ENCODE data around the gene SCNN1A. TPM values are rescaled to one million over a fixed set of nuclear protein-coding genes. Genes with fewer than 3 reads are reported as not detected.
A peak's percentile ranks its signal among the peaks of the same experiment; 100 is the strongest.

Gene SCNN1A
- total RNA-seq (2014; rRNA removed; shearing (Covaris generic)): 28.7 and 67.9 TPM in 2 replicates

- peak; percentile 39 for DNase-seq (ENCODE audit: low spot score)
- in situ Hi-C loops (cut with HindIII; ENCODE audit: low sequenced_read_pairs): no loop called here
Measured at GRCh38 chr12:6375269-6376078, at the start of gene SCNN1A. SCNN1A (minus strand) TSS chr12:6375563; CDS start chr12:6374783, 780 bp downstream.

DNA sequence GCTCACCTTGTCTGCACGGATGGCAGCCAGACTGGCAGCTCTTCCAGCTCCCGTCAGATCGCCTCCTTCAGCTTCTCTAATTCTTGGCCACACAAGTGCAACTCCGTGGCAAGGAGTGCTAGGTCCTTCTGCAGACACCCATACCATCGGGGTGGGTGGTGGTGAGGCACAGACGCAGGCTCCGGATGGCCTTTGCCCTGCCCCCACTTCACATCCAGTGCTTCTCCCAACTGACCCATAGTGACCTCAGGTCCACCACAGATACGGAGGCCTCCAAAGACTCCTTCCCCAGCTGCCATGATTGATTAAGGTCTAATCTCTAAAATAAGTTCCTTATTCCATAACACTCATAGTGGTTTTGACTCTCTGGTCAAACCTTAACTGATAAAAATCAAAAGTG, 49.5 kb upstream of the SCNN1A start:
- in situ Hi-C loops (cut with HindIII; ENCODE audit: low sequenced_read_pairs): no loop called here

DNA sequence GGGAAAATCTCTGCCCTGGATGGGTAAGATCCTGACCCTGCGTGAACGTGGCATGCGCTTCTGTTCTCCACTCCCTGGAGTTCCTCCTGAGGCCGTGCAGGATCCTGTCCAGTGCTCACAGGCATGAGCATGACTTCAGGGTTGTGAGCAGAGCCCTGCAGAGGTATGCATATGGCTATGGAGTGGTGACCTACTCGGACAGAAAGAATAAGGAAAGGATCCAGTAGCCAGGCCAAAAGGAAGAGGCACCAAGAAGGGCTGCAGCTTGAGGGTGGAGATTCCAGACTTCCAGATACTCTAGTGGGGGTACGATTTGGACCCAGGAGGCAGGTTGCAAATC, 48.6 kb upstream of the SCNN1A start:
- peak; percentile 25 for DNase-seq (ENCODE audit: low spot score)
- in situ Hi-C loops (cut with HindIII; ENCODE audit: low sequenced_read_pairs): no loop called here

More for the DNA sequence above, 49.5 kb upstream of the SCNN1A start:
- DNase-seq (ENCODE audit: low spot score): no peak

- in situ Hi-C loops (cut with HindIII; ENCODE audit: low sequenced_read_pairs): no loop called here
- peak; percentile 88 for DNase-seq (ENCODE audit: low spot score)
Measured at GRCh38 chr12:6423267-6424007, 48.1 kb upstream of the SCNN1A start.

GRCh38 chr12:6420364-6420763, 45.0 kb upstream of the SCNN1A start:
- DNase-seq (ENCODE audit: low spot score): no peak
- in situ Hi-C loops (cut with HindIII; ENCODE audit: low sequenced_read_pairs): no loop called here

DNA sequence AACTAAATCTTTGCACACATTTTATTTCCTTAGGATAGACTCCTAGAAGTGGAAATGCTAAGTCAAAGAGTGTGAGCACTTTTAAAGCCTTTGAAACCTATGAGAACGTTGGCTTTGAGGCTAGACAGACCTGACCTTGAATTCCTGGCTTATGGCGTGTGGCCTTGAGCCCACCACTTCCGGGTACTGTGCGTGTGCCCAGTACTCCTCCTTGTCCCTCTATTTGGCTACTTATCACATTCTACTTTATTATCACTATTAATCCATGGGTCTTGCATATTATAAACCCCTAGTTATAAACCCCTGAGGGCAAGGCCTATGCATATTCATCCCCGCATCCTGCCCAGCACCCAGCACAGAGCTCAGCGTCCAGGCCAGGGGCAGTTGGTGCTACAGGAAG, 43.4 kb upstream of the SCNN1A start:
- in situ Hi-C loops (cut with HindIII; ENCODE audit: low sequenced_read_pairs): no loop called here
- DNase-seq (ENCODE audit: low spot score): no peak

DNA sequence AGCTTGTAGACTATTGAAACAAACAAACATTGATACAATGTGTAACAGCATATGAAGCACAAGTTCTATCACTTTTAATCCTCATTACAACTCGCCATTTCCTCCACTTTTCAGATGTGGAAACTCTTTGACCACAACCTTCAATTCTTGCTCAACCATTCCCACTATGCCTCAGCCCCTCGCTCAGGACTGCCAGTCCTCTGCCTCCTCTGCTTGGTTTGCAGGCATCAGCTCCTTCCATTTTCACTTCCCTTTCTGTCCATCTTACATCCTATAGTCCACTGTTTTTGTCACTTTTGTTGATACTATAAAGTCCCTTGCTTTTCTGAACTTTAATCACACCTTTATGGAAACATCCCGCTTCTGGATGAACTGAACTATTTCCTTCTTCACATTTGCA, 41.2 kb upstream of the SCNN1A start:
- no peak for DNase-seq (ENCODE audit: low spot score)
- in situ Hi-C loops (cut with HindIII; ENCODE audit: low sequenced_read_pairs): no loop called here

DNA sequence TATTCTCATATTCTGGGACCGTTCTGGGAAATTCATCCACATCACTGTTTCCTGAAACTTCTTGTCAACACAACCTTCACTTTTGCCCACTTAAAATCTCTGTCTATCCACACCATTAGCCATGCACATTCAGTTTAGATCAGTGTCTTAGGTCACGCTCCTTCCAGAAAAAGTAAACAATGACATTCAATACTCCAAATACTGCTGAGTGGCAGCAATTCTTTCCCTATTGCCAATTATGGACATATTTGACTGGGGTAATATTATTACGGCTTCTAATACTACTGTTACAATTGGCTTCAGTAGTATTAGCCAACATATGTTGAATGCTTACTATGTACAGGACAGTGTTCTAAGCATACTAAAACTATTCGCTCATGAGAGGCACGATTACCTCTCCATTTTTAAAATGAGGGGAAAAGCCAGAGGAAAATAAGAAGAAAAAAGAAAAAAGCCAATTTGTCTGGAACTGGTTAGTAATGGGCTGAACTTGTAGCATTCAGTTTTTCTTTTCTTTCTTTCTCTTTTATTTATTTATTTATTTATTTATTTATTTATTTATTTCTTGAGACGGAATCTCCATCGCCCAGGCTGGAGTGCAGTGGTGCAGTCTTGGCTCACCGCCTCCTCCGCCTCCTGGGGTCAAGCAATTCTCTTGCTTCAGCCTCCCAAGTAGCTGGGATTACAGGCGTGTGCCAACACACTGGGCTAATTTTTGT, 32.0 kb upstream of the SCNN1A start:
- no peak for DNase-seq (ENCODE audit: low spot score)
- in situ Hi-C loops (cut with HindIII; ENCODE audit: low sequenced_read_pairs): no loop called here

- in situ Hi-C loops (cut with HindIII; ENCODE audit: low sequenced_read_pairs): no loop called here
- DNase-seq (ENCODE audit: low spot score): no peak
Measured at GRCh38 chr12:6405963-6406362, 30.6 kb upstream of the SCNN1A start.

GRCh38 chr12:6404390-6404789, 29.0 kb upstream of the SCNN1A start:
- DNase-seq (ENCODE audit: low spot score): no peak
- in situ Hi-C loops (cut with HindIII; ENCODE audit: low sequenced_read_pairs): no loop called here

DNA sequence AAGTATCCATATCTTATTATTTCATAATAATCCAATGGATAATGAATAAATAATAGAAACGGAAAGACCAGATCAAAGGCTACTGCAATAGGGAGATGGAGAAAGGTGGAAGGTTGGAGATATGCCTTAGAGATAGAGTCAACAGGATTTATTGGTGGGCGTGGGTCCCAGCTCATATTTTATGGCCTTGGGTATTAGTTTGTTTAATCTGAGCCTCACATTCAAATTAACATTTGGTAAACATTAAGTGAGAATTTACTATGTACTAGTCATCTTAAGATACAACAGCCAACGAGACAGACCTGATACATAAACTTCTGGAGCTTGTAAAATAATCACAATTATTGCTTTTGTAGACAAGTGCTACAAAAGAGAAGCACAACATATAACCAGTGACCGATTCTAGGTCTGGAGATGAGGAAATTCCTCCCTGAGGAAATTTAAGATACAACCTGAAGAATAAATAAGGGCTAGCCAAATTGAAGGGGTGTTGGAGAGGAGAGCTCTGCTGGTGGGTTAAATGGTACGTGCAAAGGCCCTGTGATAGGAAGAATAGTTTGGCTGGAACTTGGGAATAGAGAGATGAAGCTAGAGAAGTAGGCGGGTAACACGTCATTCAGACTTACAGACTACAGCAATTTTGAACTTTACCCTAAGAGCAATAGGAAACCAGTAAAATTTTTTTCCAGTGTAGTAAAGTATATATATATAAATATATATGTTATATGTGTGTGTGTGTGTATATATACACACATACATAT, 24.7 kb upstream of the SCNN1A start:
- DNase-seq (ENCODE audit: low spot score): no peak
- in situ Hi-C loops (cut with HindIII; ENCODE audit: low sequenced_read_pairs): no loop called here

DNA sequence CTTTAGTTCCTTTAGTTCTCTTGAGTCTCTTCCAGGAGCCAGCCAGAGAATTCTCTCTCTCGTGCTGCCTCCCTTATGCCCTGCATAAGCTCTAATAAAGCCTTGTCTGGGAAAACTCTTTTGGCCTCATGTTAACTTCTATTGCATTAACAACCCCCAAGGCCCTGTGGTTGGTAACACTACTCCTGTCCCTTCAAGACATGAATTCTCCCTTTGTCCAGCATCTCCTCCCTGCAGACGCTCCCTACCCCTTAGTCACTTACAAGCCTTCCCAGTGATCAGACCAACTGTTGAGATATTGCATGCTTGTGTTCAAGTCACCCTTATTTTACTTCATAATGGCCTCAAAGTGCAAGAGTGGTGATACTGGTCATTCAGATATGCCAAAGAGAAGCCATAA, 20.7 kb upstream of the SCNN1A start:
- DNase-seq (ENCODE audit: low spot score): no peak
- in situ Hi-C loops (cut with HindIII; ENCODE audit: low sequenced_read_pairs): no loop called here

GRCh38 chr12:6394398-6394797, 19.0 kb upstream of the SCNN1A start:
- in situ Hi-C loops (cut with HindIII; ENCODE audit: low sequenced_read_pairs): no loop called here

DNA sequence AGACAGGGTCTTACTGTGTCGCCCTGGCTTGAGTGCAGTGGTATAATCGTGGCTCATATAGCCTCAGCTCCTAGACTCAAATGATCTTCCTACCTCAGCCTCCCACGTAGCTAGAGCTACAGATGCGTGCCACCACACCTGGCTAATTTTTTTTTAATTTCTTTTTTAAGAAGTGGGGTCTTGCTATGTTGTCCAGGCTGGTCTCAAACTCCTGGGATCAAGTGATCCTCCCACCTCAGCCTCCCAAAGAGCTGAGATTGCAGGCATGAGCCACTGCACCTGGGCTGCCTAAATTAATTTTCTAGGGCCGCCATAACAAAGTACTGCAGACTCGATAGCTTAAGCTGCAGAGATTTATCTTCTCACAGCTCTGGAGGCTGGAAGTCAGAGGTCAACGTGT, 17.7 kb upstream of the SCNN1A start:
- DNase-seq (ENCODE audit: low spot score): no peak
- in situ Hi-C loops (cut with HindIII; ENCODE audit: low sequenced_read_pairs): no loop called here

More at GRCh38 chr12:6394398-6394797, 19.0 kb upstream of the SCNN1A start:
- DNase-seq (ENCODE audit: low spot score): peak; percentile 2

- in situ Hi-C loops (cut with HindIII; ENCODE audit: low sequenced_read_pairs): no loop called here
- no peak for DNase-seq (ENCODE audit: low spot score)
Measured at GRCh38 chr12:6392504-6392903, 17.1 kb upstream of the SCNN1A start.

- in situ Hi-C loops (cut with HindIII; ENCODE audit: low sequenced_read_pairs): no loop called here
- no peak for DNase-seq (ENCODE audit: low spot score)
Measured at GRCh38 chr12:6391013-6391412, 15.7 kb upstream of the SCNN1A start.

DNA sequence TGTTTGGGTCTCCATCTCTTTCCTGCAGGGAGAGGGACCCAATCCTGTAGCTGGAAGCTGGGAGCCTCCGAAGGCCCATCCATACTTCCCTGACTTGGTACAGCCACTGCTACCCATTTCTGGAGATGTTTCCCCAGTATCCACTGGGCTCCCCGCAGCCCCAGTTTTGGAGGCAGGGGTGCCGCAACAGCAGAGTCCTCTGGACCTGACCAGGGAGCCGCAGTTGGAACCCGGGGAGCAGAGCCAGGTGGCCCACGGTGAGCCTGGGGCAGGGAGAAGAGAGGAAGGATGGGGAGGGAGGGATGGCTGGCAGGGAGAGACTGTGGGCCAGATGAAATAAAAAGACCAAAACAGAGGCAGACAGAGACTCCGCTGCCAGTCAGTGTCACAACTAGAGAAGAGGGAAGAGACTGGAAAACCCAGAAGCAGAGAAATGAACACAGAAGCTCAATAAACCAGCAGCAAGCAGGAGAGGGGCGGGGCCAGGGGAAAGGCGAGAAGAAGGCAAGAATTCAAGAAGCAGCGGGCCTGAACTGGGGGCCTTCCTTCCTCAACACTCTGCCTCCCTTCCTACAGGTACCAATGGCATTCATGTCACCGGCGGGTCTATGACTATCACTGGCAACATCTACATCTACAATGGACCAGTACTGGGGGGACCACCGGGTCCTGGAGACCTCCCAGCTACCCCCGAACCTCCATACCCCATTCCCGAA, 14.9 kb upstream of the SCNN1A start:
- DNase-seq (ENCODE audit: low spot score): no peak
- in situ Hi-C loops (cut with HindIII; ENCODE audit: low sequenced_read_pairs): no loop called here

GRCh38 chr12:6387541-6387940, 12.2 kb upstream of the SCNN1A start:
- no peak for DNase-seq (ENCODE audit: low spot score)

GRCh38 chr12:6386491-6386890, 11.1 kb upstream of the SCNN1A start:
- in situ Hi-C loops (cut with HindIII; ENCODE audit: low sequenced_read_pairs): no loop called here
- DNase-seq (ENCODE audit: low spot score): no peak

More at GRCh38 chr12:6387541-6387940, 12.2 kb upstream of the SCNN1A start:
- in situ Hi-C loops (cut with HindIII; ENCODE audit: low sequenced_read_pairs): no loop called here
